GM19395 (cell line): ENCODE data around the gene MIAT.
"Not testable (repeated sequence)": the region's sequence is repeated elsewhere in the genome, so short reads cannot be mapped to it uniquely, and the experiment has no call there.

ENCODE experiments used
- ATAC-seq: cut with Tn5 transposase; IDR thresholded peaks from one replicate; pipeline ENCODE4 v1.9.1; 2021; ENCODE audit warnings: mild to moderate bottlenecking, moderate library complexity; ENCODE audit not compliant: unreplicated experiment

MIAT gene

DNA sequence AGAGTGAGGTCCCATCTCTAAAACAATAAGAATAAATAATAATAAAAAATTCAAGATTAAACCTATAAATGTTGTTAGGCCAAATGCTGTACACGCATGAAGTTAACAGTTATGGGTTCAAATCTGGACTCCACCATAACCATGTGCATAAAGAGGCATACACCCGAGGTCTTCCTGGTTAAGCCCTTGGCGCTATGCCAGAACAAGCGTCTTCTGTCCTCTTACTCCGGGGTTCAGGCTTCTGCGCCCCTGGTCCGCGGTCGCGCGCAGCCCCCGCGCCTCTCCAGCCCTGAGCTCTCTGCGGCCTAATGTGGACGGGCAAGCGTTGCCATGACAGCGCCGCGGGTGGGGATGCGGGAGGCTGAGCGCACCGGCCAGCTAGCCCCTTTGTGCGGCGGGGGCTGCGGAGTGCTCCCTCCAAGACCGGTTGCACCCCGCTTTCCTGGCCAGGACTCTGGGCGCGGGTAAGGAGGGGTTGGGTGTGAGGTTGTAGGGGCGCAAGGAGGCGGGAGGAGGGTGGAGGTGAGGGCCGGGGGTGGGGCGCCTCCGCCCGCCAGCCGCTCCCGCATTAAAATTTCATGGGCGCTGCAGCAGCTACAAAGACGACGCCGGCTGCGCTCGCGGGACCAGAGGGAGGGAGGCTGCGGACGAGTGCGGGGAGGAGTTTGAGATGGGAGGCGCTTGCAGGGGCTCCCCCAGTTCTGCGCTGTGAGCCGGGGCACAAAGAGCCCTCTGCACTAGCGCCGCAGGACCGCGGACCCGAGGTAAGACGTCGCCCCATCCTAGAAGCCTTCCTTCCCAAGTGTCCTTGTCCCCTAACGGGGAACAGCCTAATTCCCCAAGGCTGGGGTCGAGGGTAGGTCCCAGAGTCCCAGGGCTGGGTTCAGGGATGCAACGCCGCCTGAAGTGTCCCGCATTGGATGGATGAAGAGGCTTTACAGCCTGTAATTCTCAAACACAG lies at the start of gene MIAT:
TSS of gene MIAT (plus strand) at position 698 of the 961 bp plus-strand sequence.
- ATAC-seq: no peak

DNA sequence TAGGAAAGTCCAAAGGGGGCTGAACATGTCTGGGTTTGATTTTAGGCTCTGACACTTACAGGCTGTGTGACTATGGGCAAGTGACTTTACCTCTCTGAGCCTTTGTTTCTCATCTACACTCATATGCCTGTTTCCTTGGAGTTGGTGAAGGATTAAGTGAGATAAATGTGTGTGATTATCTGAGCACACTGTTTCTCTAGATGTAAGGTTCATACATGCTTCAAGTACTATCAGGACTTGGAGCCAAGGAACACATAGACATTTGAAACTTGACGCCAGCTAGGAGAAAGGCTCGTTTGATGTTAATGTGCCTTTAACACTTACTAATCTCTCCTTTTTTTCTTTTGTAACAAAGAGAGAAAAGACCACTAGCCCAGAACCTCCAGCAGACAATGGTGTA lies 49.3 kb upstream of the MIAT start:
- no peak for ATAC-seq

DNA sequence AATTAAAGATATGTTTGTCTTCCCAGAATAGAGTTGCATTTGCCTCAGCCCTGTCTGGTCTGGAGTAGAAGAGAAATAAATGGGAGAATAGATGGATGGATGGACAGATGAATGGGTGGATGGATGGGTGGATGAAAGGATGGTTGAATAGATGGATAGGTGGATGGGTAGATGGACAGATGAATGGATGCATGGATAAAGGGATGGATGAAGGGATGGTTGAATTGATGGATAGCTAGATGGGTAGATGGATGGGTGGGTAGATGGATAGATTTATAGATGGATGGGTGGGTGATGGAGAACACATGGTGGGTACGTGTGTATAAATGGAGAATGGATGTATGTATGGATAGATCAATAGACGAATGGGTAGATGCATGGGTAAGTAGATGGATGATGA lies 48.1 kb upstream of the MIAT start:
- no peak for ATAC-seq

DNA sequence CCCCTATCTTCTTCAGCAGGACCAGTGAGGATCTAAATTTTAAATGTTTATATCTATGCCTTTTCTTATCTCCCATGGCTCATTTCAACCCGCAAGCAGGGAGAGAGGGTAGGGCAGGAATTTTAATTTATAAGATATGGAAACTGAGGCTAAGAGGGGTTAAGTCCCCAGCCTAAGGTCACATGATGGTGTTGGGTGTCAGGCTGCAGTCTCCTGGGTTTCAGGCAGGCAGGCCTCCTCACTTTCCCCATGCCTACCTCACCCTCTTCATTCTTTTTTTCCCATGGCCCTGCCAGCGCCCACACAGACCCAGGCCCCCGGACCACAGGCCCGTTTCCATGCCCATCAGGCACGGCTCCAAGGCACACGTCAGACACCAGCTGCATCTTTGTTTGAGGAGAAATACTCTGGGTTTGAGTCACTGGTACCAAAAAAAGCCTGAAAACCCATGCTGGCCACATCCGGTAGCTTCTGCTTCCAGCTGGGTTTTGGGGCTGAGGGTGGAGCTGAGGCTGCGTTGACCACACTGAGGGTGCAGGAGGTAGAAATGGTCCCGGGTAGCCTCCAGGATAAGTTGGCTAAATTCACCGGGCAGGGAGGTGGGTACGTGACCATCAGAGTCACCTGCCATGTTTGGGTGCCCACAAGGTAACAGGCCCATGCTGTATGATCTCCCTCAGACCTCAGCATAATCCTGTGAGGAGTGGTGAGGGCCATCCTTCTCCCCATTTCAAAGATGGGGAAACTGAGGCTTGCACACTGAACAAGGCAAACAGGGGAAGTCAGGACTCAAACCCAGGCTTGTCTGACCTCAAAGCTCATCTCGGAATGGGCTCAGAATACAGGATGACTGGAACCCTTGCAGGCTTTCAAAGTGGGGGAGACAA lies 47.1 kb upstream of the MIAT start:
- peak; percentile 79 for ATAC-seq

DNA sequence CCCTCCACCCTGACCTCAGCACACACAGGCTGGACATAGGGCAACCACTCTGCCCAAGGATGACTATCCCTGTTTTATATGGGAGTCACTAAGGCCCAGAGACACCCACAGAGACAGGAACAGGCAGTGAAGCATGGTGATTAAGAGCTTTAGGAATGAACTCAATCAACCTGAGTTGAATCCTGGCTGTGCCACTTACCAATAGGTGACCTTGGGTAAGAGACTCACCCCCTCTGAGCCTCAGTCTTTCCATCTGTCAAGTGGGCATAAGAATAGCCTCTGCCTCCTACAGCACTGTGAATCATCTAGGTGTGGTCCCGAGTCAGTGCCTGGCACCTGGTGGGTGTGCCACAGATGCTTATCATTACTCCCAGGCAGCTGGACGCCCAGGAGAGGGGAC lies 46.4 kb upstream of the MIAT start:
- no peak for ATAC-seq

DNA sequence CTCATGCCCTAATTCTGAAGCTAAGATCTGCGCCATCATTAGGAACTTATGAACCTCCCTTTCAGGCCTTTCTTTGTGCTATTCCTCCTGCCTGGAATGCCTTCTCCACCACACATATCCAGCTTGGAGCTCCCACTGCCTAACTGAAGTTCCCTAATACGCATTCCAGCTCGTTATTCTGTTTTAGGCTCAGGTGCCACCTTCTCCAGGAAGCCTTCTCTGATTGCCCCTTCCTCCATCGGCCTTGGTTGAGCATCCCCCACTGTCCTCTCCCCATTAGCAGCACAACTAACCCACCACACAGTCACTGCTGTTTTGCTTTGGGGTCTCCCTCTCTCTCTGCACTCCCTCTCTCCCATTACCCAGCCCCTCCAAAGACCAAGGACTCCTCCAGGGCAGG lies 44.7 kb upstream of the MIAT start:
- ATAC-seq: no peak

DNA sequence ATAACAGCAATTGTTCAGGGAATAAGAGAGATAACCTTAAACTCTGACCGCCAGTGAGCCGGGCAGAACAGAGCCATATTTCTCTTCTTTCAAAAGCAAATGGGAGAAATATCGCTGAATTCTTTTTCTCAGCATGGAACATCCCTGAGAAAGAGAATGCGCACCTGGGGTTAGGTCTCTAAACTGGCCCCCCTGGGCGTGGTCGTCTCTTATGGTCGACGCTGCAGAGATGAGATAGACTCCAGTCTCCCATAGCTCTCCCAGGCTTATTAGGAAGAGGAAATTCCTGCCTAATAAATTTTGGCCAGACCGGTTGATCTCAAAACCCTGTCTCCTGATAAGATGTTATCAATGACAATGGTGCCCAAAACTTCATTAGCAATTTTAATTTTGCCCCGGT lies 43.6 kb upstream of the MIAT start:
- ATAC-seq: not testable (repeated sequence)

DNA sequence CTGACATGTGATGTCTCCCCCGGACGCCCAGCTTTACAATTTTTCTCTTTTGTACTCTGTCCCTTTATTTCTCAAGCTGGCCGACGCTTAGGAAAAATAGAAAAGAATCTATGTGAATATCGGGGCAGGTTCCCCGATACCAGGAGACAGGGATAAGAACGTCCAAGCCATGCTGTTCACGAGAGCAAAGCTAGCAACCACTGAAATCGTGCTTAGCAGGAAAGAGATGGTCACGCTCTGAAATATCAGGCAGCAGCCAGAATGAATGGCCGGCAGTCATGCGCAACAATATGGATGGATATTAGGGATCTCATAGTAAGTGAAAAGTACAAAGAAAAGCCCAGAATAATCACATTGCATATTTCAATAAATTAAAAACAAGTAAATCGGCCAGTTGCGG lies 43.1 kb upstream of the MIAT start:
- no peak for ATAC-seq

DNA sequence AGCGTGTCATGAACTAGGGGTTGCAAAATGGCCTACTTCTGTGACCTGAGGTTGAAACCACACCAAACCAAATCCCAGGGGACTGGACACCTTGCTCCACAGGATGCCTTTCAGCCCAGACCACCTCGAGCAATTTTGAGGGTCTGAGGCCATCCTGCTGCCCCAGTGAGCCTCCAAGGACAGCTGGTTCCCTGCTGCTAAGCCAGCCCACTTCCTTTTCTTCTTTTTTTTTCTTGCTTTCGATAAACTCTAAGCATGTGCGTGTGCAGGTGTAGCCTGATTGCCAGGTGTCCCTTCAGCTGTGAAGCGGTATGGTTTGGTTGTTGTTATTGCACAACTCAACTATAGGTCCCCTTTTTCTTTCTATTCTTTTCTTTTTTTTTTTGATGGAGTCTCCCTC lies 42.2 kb upstream of the MIAT start:
- ATAC-seq: peak; percentile 58

DNA sequence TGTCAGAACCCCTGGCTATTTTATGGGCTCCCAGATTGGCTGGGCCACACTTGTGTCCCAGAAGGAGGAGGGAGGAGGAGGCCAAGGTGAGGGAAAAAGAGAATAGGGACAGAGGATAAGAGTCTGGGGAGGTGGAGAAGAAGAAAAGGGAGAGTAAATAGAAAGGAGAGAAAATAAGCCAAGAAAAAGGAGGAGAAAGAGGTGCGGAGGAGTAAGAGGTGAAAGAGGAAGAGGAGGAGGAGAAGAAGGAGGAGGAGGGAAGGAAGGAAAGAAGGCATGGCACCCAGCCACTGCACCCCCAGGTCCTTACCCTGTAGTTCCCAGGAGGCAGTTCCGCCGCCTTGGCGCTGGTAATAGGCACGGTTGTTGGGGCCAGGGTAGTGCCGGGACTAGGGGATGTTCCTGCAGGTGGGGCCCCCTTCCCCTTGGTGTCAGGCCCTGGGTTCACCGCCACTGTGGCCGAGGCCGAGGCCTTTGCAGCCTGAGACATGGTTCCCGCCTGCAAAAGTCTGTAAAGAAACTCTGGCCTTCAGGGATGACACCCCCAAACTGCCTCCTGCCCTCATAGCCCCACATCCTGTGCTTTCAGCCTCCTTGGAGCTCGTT lies 41.5 kb upstream of the MIAT start:
- no peak for ATAC-seq

DNA sequence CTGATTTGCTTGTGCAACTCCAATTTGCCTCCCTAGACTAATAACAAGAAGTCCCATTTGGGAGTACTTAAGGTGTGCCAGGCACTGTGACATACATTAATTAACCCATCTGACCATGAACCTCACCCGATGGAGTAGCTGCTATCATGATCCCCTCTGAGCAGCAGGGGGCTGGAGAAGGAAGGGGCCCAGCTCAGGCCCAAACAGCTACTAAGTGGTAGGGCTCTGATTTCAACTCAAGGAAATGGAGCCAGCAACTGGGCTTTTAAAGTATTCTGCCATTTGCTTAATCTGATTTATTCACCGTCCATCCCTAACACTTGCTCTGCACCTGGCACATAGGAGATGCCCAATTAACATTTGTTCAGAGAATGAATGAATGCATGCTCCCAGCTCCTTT lies 40.7 kb upstream of the MIAT start:
- no peak for ATAC-seq

DNA sequence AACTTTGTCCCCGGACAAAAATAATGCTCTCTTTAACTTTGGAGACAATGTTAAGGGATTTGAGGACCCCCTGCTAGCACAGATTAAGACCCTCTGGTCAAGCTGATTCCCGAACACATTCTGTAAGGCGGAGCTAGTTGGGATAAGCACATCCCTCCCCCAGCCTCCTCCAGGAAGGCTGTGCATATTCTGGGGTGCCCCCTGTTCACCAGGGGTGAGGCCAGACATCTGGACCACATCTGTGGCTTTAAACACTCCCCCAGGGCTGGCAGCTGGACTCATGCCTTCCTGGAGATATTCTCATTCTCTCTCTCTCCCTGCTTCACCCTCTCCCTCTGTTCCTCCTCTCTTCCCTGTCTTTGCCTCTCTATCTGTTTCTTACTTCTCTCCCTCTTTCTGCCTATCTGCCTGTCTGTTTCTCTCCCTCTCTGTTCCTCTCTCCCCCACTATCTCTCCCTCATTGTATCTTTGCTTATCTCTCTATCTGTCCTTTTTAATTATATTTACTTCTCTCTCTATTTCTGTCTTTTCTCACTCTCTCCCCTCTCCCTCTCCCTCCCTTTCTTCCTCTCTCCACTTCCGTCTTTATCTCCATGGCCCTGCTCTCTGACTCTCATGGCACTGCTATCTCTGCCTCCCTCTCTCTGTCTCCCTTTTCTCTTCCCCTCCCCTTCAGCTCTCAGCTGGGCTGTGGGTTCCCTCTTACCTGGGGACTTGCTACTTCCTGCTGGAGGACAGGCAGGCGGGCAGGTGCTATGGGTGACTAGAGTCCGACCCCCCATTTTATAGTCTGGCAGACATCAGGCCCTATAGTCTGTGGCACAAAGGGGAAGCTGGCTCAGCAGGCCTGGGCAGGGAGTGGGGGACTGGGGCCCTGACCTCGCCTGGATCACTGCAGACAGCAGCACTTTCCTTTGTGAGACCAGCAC lies 39.9 kb upstream of the MIAT start, which contains the start of gene CRYBB1:
TSS of gene CRYBB1 (minus strand) at position 757 of the 929 bp plus-strand sequence. CDS start 1,708 bp downstream, outside the sequence.
- ATAC-seq: no peak

DNA sequence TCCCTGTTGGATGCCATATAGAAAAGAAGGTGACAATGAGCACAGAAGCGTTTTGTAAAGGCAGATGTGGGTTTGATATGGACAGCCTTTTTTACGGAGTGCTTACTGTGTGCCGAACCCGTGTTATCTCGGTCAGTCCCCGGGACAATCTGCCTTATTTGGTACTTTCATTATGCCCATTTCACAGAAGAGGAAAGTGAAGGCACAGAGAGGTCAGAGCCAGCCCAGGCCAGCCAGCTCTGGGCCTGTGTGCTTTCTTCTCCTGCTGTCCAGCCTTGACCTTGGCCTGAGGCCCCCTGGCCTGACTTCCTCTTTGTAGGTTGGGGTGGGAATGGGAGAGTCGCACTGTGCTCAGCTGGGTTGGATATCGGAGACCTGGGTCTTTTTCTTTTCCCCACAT lies 38.9 kb upstream of the MIAT start:
- ATAC-seq: no peak

DNA sequence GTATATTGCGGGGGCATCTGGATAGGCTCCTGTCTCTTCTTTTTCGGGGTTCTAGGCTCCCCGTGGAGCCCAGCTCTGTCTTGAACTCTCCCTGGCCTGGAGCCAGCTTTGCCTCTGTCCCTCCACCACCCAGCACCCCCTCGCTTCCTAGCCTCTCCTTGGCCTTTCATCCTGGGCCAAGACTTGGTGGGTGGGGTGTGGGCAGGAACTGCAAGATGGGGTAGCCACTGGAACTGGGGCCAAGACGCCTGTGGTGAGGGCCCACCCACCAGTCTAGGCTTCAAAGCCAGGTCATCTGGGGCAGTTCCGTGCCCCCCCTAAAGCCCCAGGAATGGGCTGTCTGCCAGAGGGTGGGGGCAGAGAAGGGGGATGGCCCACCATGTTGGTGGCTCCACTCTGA lies 37.9 kb upstream of the MIAT start:
- no peak for ATAC-seq

DNA sequence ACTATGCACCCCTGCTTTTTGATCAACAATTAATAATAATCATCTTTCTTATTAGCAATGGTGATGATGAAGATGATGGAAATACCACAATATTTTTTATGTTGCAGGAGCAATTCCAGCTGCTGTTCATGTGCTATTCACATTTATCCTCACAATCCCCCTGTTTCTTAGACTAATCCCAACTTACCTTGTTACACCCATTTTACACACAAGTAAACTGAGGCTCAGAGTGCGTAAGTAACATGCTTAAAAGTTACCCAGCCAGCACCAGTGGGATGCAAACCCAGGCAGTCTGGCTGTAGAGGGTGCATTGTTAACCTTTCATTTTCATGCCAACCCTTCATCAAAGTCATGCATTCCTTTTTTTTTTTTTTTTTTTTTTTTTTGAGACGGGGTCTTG lies 37.2 kb upstream of the MIAT start:
- ATAC-seq: no peak

DNA sequence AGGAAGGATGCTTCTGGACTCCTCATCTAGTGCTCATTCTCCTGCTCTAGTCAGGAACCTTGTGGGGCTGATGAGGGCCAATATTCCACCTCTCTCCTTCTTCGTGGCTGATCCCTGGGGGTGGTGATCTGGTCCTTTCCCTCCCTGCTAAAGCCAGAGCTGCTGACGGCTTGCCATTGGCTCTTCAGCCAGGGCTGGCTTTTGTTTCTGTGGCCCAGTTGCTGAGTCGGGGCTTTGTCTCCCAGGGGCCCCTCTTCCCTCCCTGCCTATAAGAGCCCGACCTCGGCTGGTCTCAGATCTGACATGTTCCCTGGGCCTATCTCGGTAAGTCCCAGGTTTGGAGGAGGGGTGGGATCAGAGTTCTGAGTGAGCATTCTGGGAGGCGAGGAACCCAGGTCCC lies 35.7 kb upstream of the MIAT start, which contains the start of gene CRYBA4:
TSS of gene CRYBA4 (plus strand) at position 301 of the 400 bp plus-strand sequence. CDS start 634 bp downstream, outside the sequence.
- ATAC-seq: no peak

DNA sequence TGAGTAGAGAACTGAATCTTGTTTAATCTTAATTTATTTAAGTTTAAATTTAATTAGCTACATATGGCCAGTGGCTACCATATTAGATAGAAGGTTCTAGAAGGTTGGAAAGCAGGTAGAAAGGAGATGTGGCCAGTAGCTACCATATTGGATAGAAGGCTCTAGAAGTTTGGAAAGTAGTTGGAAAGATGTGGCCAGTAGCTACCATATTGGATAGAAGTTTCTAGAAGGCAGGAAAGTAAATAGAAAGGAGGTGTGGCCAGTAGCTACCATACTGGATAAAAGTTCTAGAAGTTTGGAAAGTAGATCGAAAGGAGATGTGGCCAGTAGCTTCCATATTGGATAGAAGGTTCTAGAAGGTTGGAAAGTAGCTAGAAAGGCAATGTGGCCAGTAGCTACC lies 33.4 kb upstream of the MIAT start:
- no peak for ATAC-seq

DNA sequence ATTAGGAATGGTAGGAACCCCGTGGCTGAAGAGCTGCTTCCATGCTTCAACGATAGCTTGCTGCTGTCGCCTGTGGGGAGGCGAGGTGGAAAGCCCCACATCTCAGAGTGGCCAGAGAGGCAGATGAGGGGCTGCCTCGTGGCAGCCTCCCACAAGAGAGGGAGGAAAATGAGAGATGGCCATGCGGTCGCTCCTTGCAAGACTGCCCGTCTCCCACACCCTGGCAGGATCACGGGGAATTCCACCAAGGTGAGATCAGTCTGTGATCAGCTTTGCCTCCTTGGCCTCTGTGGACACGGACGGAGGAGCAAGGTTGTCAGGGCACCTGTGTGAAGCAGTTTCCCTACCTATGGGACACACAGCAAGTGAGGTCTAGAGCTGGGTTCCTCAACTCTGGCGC lies 32.6 kb upstream of the MIAT start:
- ATAC-seq: no peak

DNA sequence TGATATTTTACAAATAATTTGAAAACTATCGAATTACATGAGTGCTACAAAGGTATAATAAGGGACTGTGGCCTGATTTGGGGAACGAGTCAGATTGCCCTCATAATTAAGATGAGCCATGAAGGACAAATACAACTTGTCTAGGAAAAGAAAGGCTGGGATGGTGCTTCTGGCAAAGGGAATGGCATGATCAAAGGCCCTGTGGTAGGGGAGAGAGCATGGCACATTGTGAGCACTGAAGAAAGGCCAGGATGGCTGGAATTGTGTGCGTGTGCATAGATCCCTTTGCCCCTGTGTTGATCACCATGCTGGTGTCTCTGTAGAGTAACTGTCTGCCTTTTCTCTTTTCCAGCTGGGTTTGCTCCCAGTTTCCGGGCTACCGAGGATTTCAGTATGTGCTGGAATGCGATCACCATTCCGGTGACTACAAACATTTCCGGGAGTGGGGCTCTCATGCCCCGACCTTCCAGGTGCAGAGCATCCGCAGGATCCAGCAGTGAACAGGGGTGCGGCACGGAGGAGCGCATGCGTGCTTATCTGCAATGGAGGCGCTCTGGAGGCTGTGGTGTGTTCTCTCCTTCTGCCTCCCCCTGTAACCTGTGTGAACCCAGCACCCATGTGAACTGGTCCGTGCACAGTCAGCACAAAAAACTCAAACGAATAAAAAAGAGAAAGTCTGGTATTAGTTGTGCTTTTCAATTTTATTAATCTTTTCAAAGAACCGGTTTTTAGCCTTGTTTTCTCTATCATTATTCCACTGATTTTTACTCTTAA lies 27.2 kb upstream of the MIAT start:
- no peak for ATAC-seq
